ENCODE measurements around the gene TMEM86A. TPM values are rescaled to one million over a fixed set of nuclear protein-coding genes. Genes with fewer than 3 reads are reported as not detected.
A peak's percentile ranks its signal among the peaks of the same experiment; 100 is the strongest.

TMEM86A gene
- total RNA-seq, 2 experiments from 2014 or later = 0.92 to 2.7 TPM

DNA sequence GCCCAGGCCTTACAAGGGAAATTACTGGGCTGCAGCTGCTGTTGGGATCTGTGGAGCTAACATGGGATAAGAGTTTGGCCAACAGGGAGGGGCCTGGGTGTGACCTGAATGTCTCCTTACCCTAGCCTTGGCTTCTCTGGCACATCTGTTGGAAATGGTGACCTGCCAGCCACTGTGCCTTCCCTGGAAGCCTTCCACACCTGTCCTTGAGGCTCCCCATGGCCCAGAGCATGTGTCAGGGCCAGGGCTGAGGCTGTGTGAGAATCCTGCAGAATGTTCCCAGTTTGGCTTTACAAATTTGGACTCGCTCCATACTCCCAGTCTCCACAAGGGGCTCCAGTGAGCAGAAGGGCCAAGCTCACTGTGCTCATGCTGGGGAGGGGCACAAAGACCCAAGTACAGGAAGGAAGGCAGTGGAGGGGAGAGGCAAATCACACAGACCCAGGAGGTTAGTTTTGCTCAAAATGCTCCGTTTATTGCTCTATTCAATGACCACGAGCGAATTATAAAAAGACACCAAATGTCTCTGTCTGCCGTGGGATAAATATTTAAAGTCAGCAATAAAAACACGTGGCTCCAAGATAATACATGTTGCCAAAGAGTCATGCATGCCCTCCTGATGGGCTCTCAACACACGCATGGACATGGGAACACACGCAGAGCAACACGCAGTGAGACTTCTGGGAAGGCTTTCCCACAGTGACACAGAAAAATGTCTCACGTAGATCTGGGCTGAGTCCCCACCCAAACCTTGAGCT is 29.1 kb downstream of the TMEM86A start:
- intact Hi-C loops (cut with micrococcal nuclease; ENCODE audit: unreplicated experiment) = no loop called here
- BruUV-seq (replicated peaks) = no TSS peak
- Histone ChIP-seq H3K79me2 (ENCODE audit: insufficient read depth, low read depth, low read length) (no peaks in the 10 kb centered on the region), H4K20me1 (ENCODE audit: insufficient read depth, low read length) (no peaks in the 10 kb centered on the region), H3K36me3 (ENCODE audit: insufficient read depth, low read length) (no peaks in the 10 kb centered on the region), H3K4me1 (ENCODE audit: insufficient read depth, low read length, poor library complexity, severe bottlenecking) (peaks cover 13% of the 10 kb centered on the region), H3K4me3 (ENCODE audit: low read depth, low read length, poor library complexity, severe bottlenecking) (no peak overlapping the region), H2AFZ (ENCODE audit: low read length) (peak overlapping the region; percentile 75), H3K4me2 (ENCODE audit: low read length) (no peak overlapping the region), H3K9me2 (ENCODE audit: insufficient read depth, low read length) (no peaks in the 10 kb centered on the region), H3K27ac (ENCODE audit: low read depth, low read length, poor library complexity, severe bottlenecking) (no peak overlapping the region), H3K9me3 (ENCODE audit: low read length) (no peaks in the 10 kb centered on the region)
- peak; percentile 78 for DNase-seq (ENCODE audit: low spot score)
- ChIA-PET POLR2A (interaction anchor here (0.5 to 0.6 kb wide), 3 partner anchors 164 to 497 kb away, joined by 3 to 4 read pairs (median 3); no protein-coding TSS in a partner anchor), CTCF (ENCODE audit: unreplicated experiment) (no interaction called here)
- TF ChIP-seq, protein P1, sequence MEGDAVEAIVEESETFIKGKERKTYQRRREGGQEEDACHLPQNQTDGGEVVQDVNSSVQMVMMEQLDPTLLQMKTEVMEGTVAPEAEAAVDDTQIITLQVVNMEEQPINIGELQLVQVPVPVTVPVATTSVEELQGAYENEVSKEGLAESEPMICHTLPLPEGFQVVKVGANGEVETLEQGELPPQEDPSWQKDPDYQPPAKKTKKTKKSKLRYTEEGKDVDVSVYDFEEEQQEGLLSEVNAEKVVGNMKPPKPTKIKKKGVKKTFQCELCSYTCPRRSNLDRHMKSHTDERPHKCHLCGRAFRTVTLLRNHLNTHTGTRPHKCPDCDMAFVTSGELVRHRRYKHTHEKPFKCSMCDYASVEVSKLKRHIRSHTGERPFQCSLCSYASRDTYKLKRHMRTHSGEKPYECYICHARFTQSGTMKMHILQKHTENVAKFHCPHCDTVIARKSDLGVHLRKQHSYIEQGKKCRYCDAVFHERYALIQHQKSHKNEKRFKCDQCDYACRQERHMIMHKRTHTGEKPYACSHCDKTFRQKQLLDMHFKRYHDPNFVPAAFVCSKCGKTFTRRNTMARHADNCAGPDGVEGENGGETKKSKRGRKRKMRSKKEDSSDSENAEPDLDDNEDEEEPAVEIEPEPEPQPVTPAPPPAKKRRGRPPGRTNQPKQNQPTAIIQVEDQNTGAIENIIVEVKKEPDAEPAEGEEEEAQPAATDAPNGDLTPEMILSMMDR (conservative IDR thresholded peaks at IDR 0.05; ENCODE audit: low read length) = peak; percentile 88
- no peak for TF ChIP-seq EZH2phosphoT487 (IDR thresholded peaks at IDR 0.05; ENCODE audit: borderline replicate concordance, low read depth, low read length)

DNA sequence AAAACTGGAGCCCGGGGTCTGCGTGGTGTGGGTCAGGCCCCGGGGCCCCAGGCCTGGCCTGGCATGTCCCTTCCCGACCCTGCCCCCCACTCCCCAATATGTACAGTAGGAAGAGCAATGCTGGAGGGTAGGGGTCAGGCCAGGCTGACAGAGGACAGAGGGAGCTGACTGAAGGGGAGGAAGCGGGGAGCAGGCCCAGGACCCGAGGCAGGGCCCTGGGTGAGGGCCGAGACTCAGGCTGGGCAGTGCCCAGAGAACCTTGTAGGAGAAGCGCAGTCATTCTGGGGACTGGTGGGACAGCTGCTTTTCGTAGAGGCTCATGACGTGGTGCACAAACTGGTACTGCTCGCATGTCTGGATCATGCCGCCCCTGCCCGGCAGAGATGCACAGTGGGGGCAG is 30.1 kb downstream of the TMEM86A start:
- Histone ChIP-seq H3K4me2 (ENCODE audit: low read length) (no peak overlapping the region), H3K4me3 (ENCODE audit: low read depth, low read length, poor library complexity, severe bottlenecking) (no peak overlapping the region), H3K4me1 (ENCODE audit: insufficient read depth, low read length, poor library complexity, severe bottlenecking) (peaks cover 13% of the 10 kb centered on the region), H3K9me2 (ENCODE audit: insufficient read depth, low read length) (no peaks in the 10 kb centered on the region), H4K20me1 (ENCODE audit: insufficient read depth, low read length) (no peaks in the 10 kb centered on the region), H2AFZ (ENCODE audit: low read length) (no peak overlapping the region), H3K9me3 (ENCODE audit: low read length) (no peaks in the 10 kb centered on the region), H3K79me2 (ENCODE audit: insufficient read depth, low read depth, low read length) (no peaks in the 10 kb centered on the region), H3K36me3 (ENCODE audit: insufficient read depth, low read length) (no peaks in the 10 kb centered on the region), H3K27ac (ENCODE audit: low read depth, low read length, poor library complexity, severe bottlenecking) (no peak overlapping the region)
- DNase-seq (ENCODE audit: low spot score) = no peak
- no TSS peak for BruUV-seq (replicated peaks)
- TF ChIP-seq EZH2phosphoT487 (IDR thresholded peaks at IDR 0.05; ENCODE audit: borderline replicate concordance, low read depth, low read length) = no peak
- TF ChIP-seq, protein P1 (conservative IDR thresholded peaks at IDR 0.05; ENCODE audit: low read length) = no peak
- ChIA-PET CTCF (ENCODE audit: unreplicated experiment) (interaction anchor here (0.6 kb wide), 1 partner anchor 1969 kb away, joined by 3 read pairs; no protein-coding TSS in a partner anchor), POLR2A (interaction anchor here (0.5 to 0.6 kb wide), 2 partner anchors 165 to 498 kb away, joined by 3 to 4 read pairs; no protein-coding TSS in a partner anchor)
- intact Hi-C loops (cut with micrococcal nuclease; ENCODE audit: unreplicated experiment) = no loop called here

DNA sequence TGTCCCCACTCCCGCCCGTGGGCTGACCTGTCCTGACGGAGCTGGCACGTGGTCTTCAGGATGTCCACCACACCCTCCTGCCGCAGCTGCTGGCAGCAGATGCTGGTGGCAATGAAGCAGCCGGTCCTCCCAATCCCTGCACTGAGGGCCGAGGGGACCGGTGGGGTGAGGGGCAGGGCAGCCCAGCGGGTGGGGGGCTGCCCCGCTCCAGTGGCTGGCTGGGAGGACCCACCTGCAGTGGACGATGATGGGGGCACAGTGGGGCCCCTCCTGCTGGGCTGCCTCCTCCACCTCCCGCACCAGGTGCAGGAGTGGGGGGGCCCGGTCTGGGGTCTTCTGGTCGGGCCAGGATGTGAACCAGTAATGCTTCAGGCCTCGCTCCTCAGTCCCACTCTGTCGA is 30.8 kb downstream of the TMEM86A start:
- ChIA-PET CTCF (ENCODE audit: unreplicated experiment) (no interaction called here), POLR2A (no interaction called here)
- no peak overlapping the region for H3K4me3 ChIP-seq (ENCODE audit: low read depth, low read length, poor library complexity, severe bottlenecking)
- H3K4me2 ChIP-seq (ENCODE audit: low read length) = no peak overlapping the region
- H3K4me1 ChIP-seq (ENCODE audit: insufficient read depth, low read length, poor library complexity, severe bottlenecking) = peaks cover 13% of the 10 kb centered on the region
- no peak for TF ChIP-seq EZH2phosphoT487 (IDR thresholded peaks at IDR 0.05; ENCODE audit: borderline replicate concordance, low read depth, low read length)
- TF ChIP-seq, protein P1 (conservative IDR thresholded peaks at IDR 0.05; ENCODE audit: low read length) = no peak
- no peaks in the 10 kb centered on the region for H3K9me2 ChIP-seq (ENCODE audit: insufficient read depth, low read length)
- H2AFZ ChIP-seq (ENCODE audit: low read length) = no peak overlapping the region
- no peaks in the 10 kb centered on the region for H3K9me3 ChIP-seq (ENCODE audit: low read length)
- no peaks in the 10 kb centered on the region for H3K79me2 ChIP-seq (ENCODE audit: insufficient read depth, low read depth, low read length)
- no peak for DNase-seq (ENCODE audit: low spot score)
- H3K36me3 ChIP-seq (ENCODE audit: insufficient read depth, low read length) = no peaks in the 10 kb centered on the region
- intact Hi-C loops (cut with micrococcal nuclease; ENCODE audit: unreplicated experiment) = no loop called here
- H4K20me1 ChIP-seq (ENCODE audit: insufficient read depth, low read length) = no peaks in the 10 kb centered on the region
- H3K27ac ChIP-seq (ENCODE audit: low read depth, low read length, poor library complexity, severe bottlenecking) = no peak overlapping the region
- BruUV-seq (replicated peaks) = no TSS peak

Measured in OCI-LY7 (cell line).